ENCODE measurements around the gene CYP3A4.
"Not testable (repeated sequence)": the region's sequence is repeated elsewhere in the genome, so short reads cannot be mapped to it uniquely, and the experiment has no call there.

Gene CYP3A4

GRCh38 chr7:99723201-99723600, 60.8 kb downstream of the CYP3A4 start:
- DNase-seq (ENCODE audit: low read depth, low spot score), result not testable (repeated sequence)

DNA sequence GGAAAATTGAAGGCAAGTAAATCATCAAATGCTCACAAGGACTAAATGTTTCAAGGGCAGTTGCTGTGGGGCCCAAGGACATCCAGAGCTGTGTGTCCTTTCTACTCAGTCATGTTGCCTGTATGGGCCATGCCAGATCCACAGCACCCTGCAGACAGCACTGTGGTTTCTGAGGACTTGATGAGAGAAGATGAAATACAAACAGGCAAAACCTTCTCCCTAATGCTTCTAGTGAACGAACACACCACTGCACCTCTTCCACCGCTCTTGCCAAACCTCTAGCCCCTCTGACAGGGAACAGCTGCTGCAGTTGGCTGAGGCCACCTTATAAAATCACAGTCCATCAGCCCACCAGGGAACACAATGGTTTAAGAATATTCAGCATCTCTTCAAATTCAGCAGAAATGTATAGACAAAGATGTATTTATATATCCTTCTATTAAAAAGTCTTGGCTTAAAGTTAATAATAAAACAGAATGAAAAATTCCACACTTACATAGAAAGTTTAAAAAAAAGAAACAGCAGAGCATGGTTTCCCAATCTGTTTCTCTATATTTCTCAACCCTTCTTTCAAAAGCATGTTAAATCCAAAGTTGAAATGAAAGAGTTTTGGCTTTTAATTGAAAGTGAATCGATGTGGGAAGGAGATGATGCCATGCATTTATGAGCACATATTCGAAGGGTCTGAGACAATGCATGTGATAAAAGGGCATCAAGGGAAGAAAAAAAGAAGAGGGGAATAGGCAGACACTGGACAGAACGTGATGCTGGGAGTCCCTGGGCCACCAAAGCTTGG, 63.0 kb downstream of the CYP3A4 start:
- DNase-seq (ENCODE audit: low read depth, low spot score), result no peak

DNA sequence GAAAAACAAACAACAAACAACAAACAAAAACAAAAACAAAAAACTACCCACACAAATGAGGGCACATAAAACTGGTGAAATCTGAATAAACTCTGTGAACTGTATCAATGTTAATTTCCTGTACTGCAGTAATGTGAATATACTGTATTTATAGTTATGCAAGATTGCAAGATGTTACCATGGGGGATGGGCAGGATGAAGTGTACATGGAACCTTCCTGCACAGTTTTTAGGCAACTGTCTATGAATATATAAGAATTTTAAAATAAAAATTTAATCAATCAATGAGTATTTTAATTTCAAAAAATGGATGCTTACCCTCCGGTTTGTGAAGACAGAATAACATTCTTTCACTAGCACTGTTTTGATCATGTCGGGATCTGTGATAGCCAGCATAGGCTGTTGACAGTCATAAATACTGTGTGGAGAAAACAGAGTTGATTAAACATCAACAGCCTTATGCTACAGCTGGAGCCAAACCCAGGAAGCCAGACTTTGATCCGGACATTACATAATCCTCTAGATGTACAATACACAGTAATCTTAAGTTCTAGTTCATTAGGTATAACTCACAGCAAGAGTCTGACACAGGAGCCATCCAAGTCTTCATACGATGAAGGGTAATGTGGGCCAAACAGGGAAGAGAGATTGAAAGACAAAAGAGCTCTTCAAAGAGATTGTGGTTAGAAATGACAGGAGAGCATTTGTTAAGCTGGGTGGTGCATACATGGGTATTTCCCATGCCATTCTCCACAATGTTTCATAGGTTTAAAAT, 63.8 kb downstream of the CYP3A4 start:
- no peak for DNase-seq (ENCODE audit: low read depth, low spot score)

GRCh38 chr7:99713995-99714570, 69.9 kb downstream of the CYP3A4 start:
- no peak for DNase-seq (ENCODE audit: low read depth, low spot score)

DNA sequence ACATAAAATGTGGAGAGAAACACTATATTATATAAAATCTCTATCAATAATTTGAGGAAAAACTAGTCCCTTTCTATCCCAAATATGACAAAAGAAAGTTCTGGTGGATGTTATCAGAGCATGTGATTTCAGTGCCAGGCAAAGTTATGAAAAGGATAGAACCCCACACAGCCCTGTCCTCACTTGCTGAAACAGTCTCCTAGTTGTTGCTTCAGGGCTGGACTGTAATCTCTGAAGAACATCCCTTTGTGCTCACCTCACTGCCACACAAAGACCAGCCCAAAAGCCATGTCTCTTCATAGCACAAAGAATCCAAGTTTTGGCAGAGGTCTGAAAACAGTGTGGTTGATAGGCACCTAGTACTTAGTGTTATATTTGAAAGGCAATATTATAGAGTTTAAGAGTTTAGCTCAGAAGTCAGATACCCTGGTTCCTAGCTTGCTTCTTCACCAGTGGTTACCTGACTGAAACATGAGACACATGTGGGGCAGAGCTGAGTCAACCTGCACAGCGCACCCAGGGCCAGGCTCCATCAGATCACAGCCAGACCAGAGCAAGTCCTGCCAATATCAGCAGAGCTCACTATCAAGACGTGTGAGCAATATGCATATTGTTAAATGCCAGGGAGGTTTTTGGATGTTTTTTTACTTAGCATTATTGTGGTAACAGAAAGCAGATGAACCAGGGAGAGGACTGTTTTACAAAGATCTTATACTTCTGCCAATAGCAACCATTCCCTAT, 74.0 kb downstream of the CYP3A4 start:
- DNase-seq (ENCODE audit: low read depth, low spot score), result no peak

DNA sequence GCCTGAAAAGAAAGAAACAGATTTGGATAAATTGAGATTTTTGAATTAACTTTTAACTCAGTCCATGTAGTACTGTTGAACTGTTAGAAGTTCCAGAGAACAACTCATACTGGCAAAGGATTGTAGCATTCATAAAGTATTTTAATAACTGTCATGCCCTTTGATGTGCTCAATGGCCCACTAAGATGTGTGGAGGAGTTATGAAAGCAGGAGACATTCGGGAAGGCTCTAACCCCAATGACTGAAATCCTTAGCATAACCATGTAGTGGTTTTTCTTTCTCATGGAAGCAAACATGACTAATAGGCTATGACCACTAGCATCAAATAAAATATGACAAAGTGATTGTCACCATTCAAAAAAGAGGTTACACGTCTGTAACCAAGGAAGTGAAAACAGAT, 74.7 kb downstream of the CYP3A4 start:
- DNase-seq (ENCODE audit: low read depth, low spot score), result no peak

- no peak for DNase-seq (ENCODE audit: low read depth, low spot score)
Measured at GRCh38 chr7:99707096-99707495, 76.9 kb downstream of the CYP3A4 start.
